K562 (cell line): ENCODE data around the gene SCN5A.

Experiments
- SMC3 ChIP-seq: conservative IDR thresholded peaks from 2 replicates; pipeline ENCODE4 v1.6.1; 2011; ENCODE audit warnings: low read depth, low read length, improper control_type of control experiment; ENCODE audit not compliant: insufficient read depth
- ZNF644 ChIP-seq: fragments of 200-800 bp; sonication (Bioruptor generic); IDR thresholded peaks from 2 replicates; pipeline ENCODE4 v1.6.1; 2016; ENCODE audit warnings: low read depth, missing genetic modification characterization, missing compliant biosample characterization
- TF ChIP-seq, protein P1 (sequence below), 3 experiments: IDR thresholded peaks in 2 of 3; conservative IDR thresholded peaks in 1 of 3; 2 replicates each; pipeline ENCODE4 v1.5.1; 2011 to 2012; ENCODE audit warnings: low read length in 3 of 3, mild to moderate bottlenecking in 3 of 3, control low read depth in 2 of 3, improper control_type of control experiment in 1 of 3, inconsistent platforms in 1 of 3, low read depth in 1 of 3, mixed read lengths in 1 of 3, moderate library complexity in 1 of 3; ENCODE audit not compliant: insufficient read depth in 2 of 3

- TF ChIP-seq ZNF644 (no peak), SMC3 (no peak)
- TF ChIP-seq, protein P1, sequence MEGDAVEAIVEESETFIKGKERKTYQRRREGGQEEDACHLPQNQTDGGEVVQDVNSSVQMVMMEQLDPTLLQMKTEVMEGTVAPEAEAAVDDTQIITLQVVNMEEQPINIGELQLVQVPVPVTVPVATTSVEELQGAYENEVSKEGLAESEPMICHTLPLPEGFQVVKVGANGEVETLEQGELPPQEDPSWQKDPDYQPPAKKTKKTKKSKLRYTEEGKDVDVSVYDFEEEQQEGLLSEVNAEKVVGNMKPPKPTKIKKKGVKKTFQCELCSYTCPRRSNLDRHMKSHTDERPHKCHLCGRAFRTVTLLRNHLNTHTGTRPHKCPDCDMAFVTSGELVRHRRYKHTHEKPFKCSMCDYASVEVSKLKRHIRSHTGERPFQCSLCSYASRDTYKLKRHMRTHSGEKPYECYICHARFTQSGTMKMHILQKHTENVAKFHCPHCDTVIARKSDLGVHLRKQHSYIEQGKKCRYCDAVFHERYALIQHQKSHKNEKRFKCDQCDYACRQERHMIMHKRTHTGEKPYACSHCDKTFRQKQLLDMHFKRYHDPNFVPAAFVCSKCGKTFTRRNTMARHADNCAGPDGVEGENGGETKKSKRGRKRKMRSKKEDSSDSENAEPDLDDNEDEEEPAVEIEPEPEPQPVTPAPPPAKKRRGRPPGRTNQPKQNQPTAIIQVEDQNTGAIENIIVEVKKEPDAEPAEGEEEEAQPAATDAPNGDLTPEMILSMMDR (IDR thresholded peaks at IDR 0.05 in 2 of 3, conservative IDR thresholded peaks at IDR 0.05 in 1 of 3; ENCODE audit: insufficient read depth in 2 of 3, low read depth in 1 of 3, low read length in 3 of 3), result no peak
These were observed 2.1 kb downstream of the SCN5A start for GRCh38 chr3:38647217-38647970.
